ENCODE measurements around the gene FBXL22.
"Not testable (repeated sequence)": the region's sequence is repeated elsewhere in the genome, so short reads cannot be mapped to it uniquely, and the experiment has no call there.

Gene FBXL22

DNA sequence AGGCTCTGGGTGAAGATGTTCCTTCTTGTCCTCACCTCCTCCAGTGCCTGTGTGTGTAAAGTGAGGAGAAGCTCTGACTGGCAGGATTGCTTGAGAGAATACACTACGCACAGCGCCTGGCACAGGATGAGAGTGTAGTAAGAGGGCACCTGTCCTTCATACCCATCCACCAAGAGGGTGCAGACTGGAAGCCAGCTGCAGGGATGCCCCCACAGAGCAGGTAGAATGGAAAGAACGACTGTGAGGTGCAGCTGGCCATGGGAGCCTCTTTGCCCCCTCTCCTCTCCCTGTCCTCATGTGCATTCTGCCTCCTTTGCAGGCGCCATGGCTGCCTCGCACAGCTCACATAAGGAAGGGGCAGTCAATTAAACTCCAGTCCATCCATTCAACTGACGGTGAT, 12.3 kb downstream of the FBXL22 start:
- no peak for TF ChIP-seq CTCF (IDR thresholded peaks at IDR 0.05; ENCODE audit: low read depth, low read length, missing control alignments)
- DNase-seq (ENCODE audit: extremely low read depth, low read depth): no peak

DNA sequence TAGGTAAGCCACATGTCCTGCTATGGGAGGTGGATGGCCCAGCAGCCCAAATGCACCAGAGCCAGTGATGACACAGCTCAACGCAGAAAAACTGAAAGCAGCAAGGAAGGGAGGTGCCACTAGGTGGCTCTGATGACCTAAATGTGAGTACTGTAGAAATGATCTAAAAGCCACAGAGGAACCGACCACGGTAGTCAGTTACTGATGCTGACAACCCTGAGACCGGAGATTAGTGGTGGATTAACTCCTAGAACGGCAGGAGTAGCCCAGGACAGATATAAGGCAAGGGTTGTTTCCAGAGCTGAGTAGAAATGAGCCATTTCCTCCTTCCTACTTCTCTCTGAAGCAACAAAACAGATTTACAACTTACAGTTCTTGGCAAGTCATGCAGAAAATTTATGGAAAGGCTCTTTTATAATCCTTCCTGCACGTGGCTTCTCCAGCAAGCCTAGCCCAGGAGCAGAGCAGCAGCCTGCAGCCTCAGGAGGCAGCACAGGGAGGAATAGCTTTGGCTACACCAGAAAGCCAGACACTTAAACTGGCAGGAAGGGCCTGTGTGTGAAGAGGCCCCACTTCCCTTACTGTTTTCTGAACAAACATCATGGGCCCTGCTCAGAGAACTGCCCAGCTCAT, 13.1 kb downstream of the FBXL22 start:
- DNase-seq (ENCODE audit: extremely low read depth, low read depth): peak; percentile 72
- TF ChIP-seq CTCF (IDR thresholded peaks at IDR 0.05; ENCODE audit: low read depth, low read length, missing control alignments): peak; percentile 78

More for the DNA sequence above, 12.3 kb downstream of the FBXL22 start:
- no peak overlapping the region for H3K4me3 ChIP-seq (replicated peaks; ENCODE audit: low read depth, low read length)

GRCh38 chr15:63611177-63611576, 14.0 kb downstream of the FBXL22 start:
- H3K4me3 ChIP-seq (replicated peaks; ENCODE audit: low read depth, low read length): no peak overlapping the region
- TF ChIP-seq CTCF (IDR thresholded peaks at IDR 0.05; ENCODE audit: low read depth, low read length, missing control alignments): no peak
- DNase-seq (ENCODE audit: extremely low read depth, low read depth): no peak

More for the DNA sequence above, 13.1 kb downstream of the FBXL22 start:
- no peak overlapping the region for H3K4me3 ChIP-seq (replicated peaks; ENCODE audit: low read depth, low read length)

DNA sequence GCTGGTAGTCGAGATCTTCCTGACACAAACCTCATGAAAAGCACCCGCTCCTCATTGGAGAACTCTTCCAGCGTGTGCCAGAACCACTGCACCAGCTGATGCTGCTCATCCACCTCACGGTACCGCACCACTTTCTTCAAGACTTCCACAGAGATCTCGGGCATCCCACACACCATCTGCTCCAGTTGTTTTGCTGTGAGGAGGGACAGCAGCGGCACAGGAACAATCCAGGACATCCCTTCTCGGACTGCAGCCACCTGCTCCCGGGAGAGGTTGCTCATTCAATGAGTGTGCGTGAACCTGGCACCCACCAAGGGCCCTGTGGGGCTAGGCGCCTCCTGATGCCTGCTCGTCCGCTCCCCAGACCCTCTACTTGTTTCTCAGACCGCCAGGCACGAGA, 15.1 kb downstream of the FBXL22 start:
- TF ChIP-seq CTCF (IDR thresholded peaks at IDR 0.05; ENCODE audit: low read depth, low read length, missing control alignments): no peak
- no peak overlapping the region for H3K4me3 ChIP-seq (replicated peaks; ENCODE audit: low read depth, low read length)
- DNase-seq (ENCODE audit: extremely low read depth, low read depth): no peak

GRCh38 chr15:63615935-63616334, 18.7 kb downstream of the FBXL22 start:
- no peak overlapping the region for H3K4me3 ChIP-seq (replicated peaks; ENCODE audit: low read depth, low read length)
- no peak for TF ChIP-seq CTCF (IDR thresholded peaks at IDR 0.05; ENCODE audit: low read depth, low read length, missing control alignments)
- DNase-seq (ENCODE audit: extremely low read depth, low read depth): no peak

DNA sequence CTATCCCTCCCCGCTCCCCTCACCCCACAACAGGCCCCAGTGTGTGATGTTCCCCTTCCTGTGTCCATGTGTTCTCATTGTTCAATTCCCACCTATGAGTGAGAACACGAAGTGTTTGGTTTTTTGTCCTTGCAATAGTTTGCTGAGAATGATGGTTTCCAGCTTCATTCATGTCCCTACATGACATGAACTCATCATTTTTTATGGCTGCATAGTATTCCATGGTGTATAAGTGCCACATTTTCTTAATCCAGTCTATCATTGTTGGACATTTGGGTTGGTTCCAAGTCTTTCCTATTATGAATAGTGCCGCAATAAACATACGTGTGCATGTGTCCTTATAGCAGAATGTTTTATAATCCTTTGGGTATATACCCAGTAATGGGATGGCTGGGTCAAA, 20.0 kb downstream of the FBXL22 start:
- H3K4me3 ChIP-seq (replicated peaks; ENCODE audit: low read depth, low read length); DNase-seq (ENCODE audit: extremely low read depth, low read depth): not testable (repeated sequence)

GRCh38 chr15:63617627-63618026, 20.4 kb downstream of the FBXL22 start:
- not testable (repeated sequence) for H3K4me3 ChIP-seq (replicated peaks; ENCODE audit: low read depth, low read length); DNase-seq (ENCODE audit: extremely low read depth, low read depth)

GRCh38 chr15:63620760-63621159, 23.6 kb downstream of the FBXL22 start:
- not testable (repeated sequence) for H3K4me3 ChIP-seq (replicated peaks; ENCODE audit: low read depth, low read length); DNase-seq (ENCODE audit: extremely low read depth, low read depth)
